ENCODE results near the gene HOXD3. TPM values are rescaled to one million over a fixed set of nuclear protein-coding genes. Genes with fewer than 3 reads are reported as not detected.

The HOXD3 gene
- polyA plus RNA-seq, 2 of the 4 experiments (the other 2 are of a cell fraction) = 0.18 to 0.27 TPM

DNA sequence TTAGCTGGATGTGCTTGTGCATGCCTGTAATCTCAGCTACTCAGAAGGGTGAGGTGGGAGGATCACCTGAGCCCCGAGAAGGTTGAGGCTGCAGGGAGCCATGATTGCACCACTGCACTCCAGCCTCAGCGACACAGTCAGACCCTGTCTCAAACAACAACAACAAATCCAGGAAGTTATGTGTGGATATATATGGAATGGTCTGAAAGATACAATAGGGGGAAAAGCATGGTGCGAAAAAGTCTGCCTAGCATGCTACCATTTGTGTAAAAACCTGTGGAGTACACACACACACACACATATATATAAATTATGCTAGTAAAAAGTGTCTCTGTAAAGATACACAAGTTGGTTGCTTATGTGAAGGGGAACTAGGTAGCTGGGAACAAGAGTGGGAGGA lies 24.4 kb downstream of the HOXD3 start:
- TF ChIP-seq, protein P1, sequence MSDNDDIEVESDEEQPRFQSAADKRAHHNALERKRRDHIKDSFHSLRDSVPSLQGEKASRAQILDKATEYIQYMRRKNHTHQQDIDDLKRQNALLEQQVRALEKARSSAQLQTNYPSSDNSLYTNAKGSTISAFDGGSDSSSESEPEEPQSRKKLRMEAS (IDR thresholded peaks at IDR 0.05) = no peak
- TF ChIP-seq, protein P2, sequence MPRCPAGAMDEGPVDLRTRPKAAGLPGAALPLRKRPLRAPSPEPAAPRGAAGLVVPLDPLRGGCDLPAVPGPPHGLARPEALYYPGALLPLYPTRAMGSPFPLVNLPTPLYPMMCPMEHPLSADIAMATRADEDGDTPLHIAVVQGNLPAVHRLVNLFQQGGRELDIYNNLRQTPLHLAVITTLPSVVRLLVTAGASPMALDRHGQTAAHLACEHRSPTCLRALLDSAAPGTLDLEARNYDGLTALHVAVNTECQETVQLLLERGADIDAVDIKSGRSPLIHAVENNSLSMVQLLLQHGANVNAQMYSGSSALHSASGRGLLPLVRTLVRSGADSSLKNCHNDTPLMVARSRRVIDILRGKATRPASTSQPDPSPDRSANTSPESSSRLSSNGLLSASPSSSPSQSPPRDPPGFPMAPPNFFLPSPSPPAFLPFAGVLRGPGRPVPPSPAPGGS (IDR thresholded peaks at IDR 0.05) = no peak
- TF ChIP-seq, protein P3, sequence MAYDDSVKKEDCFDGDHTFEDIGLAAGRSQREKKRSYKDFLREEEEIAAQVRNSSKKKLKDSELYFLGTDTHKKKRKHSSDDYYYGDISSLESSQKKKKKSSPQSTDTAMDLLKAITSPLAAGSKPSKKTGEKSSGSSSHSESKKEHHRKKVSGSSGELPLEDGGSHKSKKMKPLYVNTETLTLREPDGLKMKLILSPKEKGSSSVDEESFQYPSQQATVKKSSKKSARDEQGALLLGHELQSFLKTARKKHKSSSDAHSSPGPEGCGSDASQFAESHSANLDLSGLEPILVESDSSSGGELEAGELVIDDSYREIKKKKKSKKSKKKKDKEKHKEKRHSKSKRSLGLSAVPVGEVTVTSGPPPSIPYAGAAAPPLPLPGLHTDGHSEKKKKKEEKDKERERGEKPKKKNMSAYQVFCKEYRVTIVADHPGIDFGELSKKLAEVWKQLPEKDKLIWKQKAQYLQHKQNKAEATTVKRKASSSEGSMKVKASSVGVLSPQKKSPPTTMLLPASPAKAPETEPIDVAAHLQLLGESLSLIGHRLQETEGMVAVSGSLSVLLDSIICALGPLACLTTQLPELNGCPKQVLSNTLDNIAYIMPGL (CRISPR knock-in tag; IDR thresholded peaks at IDR 0.05; ENCODE audit: borderline replicate concordance) = no peak
- TF ChIP-seq POLR2AphosphoS2 (conservative IDR thresholded peaks at IDR 0.05; ENCODE audit: low read length) = no peak
- no peak for TF ChIP-seq EHMT2 (IDR thresholded peaks at IDR 0.05; ENCODE audit: low read depth)
- TF ChIP-seq FOXS1 (CRISPR knock-in tag; IDR thresholded peaks at IDR 0.05) = no peak
- TF ChIP-seq KDM1A (IDR thresholded peaks at IDR 0.05; ENCODE audit: low read depth) = no peak
- TF ChIP-seq JUN (IDR thresholded peaks at IDR 0.05) = no peak
- no peak for TF ChIP-seq RAD21 (conservative IDR thresholded peaks at IDR 0.05 in 1 of 2, IDR thresholded peaks at IDR 0.05 in 1 of 2)
- TF ChIP-seq NR3C1 (IDR thresholded peaks at IDR 0.05) = no peak
- TF ChIP-seq CBX2 (IDR thresholded peaks at IDR 0.05; ENCODE audit: borderline replicate concordance, low read depth) = no peak
- no peaks in the 10 kb centered on the region for H3K9me3 ChIP-seq
- CTCF ChIA-PET = interaction anchor here (2.3 kb wide), 1 partner anchor 41 kb away, joined by 7 read pairs; no protein-coding TSS in a partner anchor
- DNase-seq (ENCODE audit: low read depth in 1 of 2, low spot score in 1 of 2) (no peak), FAIRE-seq (no peak), ATAC-seq (no peak)
- H3K4me3 ChIP-seq = no peak overlapping the region
- POLR2A ChIA-PET = no interaction called here
- H3K4me1 ChIP-seq = no peaks in the 10 kb centered on the region
- no peak overlapping the region for H3K4me2 ChIP-seq
- H3K27ac ChIP-seq = no peak overlapping the region
- 80% methylated on average over 3 of the region's 3 CpGs for WGBS (ENCODE audit: missing lambda C conversion rate)

DNA sequence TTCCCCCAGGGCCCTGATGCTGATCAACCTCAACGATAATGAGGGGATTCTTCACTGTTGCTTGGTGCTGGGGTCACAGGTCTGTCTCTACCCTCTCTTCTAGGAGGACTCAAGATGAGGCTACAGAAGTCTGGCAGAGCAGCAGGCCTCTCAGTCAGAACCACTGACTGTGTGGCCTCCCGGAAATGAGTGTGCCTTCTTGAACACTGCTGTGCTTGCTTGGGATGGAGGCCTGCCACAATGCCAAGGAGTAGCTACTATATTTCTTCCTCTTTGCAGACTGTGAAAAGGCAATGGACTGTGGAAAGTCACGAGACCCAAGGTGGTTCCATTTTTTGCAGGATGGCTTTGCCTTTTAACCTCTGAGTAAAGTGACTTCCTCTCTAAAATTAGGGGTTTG lies 25.6 kb downstream of the HOXD3 start:
- CTCF ChIA-PET = no interaction called here
- no peak overlapping the region for H3K4me2 ChIP-seq
- no peaks in the 10 kb centered on the region for H3K9me3 ChIP-seq
- H3K4me1 ChIP-seq = 0 out of 3 replicates have a peak, but pooled peaks cover 4% of the 10 kb centered on the region
- ATAC-seq = no peak
- TF ChIP-seq ZFP36 (IDR thresholded peaks at IDR 0.05; ENCODE audit: borderline replicate concordance, partially characterized antibody) (no peak), ZSCAN20 (CRISPR knock-in tag; IDR thresholded peaks at IDR 0.05) (no peak), ZC3H11A (IDR thresholded peaks at IDR 0.05) (no peak), KDM5A (IDR thresholded peaks at IDR 0.05) (no peak), CHD4 (IDR thresholded peaks at IDR 0.05; ENCODE audit: borderline replicate concordance) (no peak), MYC (IDR thresholded peaks at IDR 0.05; ENCODE audit: borderline replicate concordance, low read length) (no peak), FOXS1 (CRISPR knock-in tag; IDR thresholded peaks at IDR 0.05) (no peak), RAD21 (conservative IDR thresholded peaks at IDR 0.05 in 1 of 2, IDR thresholded peaks at IDR 0.05 in 1 of 2) (no peak), CBX8 (IDR thresholded peaks at IDR 0.05) (no peak), KDM1A (IDR thresholded peaks at IDR 0.05; ENCODE audit: low read depth) (no peak), POLR2AphosphoS2 (conservative IDR thresholded peaks at IDR 0.05; ENCODE audit: low read length) (no peak), TFCP2L1 (CRISPR knock-in tag; IDR thresholded peaks at IDR 0.05) (no peak), EHF (CRISPR knock-in tag; IDR thresholded peaks at IDR 0.05) (no peak)
- TF ChIP-seq, protein P3 (CRISPR knock-in tag; IDR thresholded peaks at IDR 0.05; ENCODE audit: borderline replicate concordance) = no peak
- TF ChIP-seq, protein P2 (IDR thresholded peaks at IDR 0.05) = no peak
- TF ChIP-seq, protein P1 (IDR thresholded peaks at IDR 0.05) = no peak
- TF ChIP-seq, protein P4, sequence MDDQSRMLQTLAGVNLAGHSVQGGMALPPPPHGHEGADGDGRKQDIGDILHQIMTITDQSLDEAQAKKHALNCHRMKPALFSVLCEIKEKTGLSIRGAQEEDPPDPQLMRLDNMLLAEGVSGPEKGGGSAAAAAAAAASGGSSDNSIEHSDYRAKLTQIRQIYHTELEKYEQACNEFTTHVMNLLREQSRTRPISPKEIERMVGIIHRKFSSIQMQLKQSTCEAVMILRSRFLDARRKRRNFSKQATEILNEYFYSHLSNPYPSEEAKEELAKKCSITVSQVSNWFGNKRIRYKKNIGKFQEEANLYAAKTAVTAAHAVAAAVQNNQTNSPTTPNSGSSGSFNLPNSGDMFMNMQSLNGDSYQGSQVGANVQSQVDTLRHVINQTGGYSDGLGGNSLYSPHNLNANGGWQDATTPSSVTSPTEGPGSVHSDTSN (IDR thresholded peaks at IDR 0.05) = no peak
- POLR2A ChIA-PET = no interaction called here
- DNase-seq (ENCODE audit: low read depth in 1 of 2, low spot score in 1 of 2) = no peak
- no peak for FAIRE-seq
- WGBS (ENCODE audit: missing lambda C conversion rate) = 32% methylated on average over 2 of the region's 3 CpGs
- no peak overlapping the region for H3K27ac ChIP-seq
- H3K4me3 ChIP-seq = no peak overlapping the region

Measured in A549 (cell line).